Measurements from ENCODE around the gene CHRNA3. TPM values are rescaled to one million over a fixed set of nuclear protein-coding genes. Genes with fewer than 3 reads are reported as not detected.

The CHRNA3 gene
- total RNA-seq, 4 donors from 2014 or later: 1.00 to 6.0 (median 3.4) TPM

DNA sequence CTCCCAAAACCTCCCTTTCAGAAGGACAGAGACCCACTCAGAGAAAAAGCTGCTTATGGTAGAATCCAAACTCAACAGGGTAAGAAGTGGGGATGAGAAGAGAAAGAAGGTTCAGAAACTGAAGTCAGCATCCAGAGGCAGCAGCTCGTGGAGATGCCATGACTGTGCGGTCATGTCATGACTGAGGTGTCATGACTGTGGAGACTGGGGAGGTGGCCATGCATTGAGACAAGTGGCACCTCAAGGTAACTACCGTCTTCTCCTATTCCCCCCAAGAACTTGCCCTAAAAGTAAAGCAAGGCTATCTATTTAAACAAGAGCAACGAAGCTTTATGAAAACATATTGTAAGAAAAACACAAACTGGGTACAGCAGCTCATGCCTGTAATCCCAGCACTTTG, 15.1 kb downstream of the CHRNA3 start:
- WGBS, 2 donors (ENCODE audit: low coverage in 1 of 2): 76 to 100% methylated on average over 1 to 4 of the region's 4 CpGs
- Histone ChIP-seq H3K9me3 (no peaks in the 10 kb centered on the region), H3K27me3 (no peaks in the 10 kb centered on the region), H3K36me3 (no peaks in the 10 kb centered on the region), H3K4me1 (no peaks in the 10 kb centered on the region), H3K4me3 (no peak overlapping the region), H3K27ac (no peak overlapping the region)
- in situ Hi-C loops (cut with MboI; ENCODE audit: low pct_ligation_motif_present in 1 of 4, low pct_unique_long_range_greater_than_20kb in 1 of 4, low sequenced_read_pairs in 3 of 4): no loop called here
- TF ChIP-seq POLR2A (IDR thresholded peaks at IDR 0.05): no peak
- TF ChIP-seq EP300 (IDR thresholded peaks at IDR 0.05; ENCODE audit: low read depth): no peak
- TF ChIP-seq POLR2AphosphoS5 (IDR thresholded peaks at IDR 0.05): no peak
- TF ChIP-seq, protein P1, sequence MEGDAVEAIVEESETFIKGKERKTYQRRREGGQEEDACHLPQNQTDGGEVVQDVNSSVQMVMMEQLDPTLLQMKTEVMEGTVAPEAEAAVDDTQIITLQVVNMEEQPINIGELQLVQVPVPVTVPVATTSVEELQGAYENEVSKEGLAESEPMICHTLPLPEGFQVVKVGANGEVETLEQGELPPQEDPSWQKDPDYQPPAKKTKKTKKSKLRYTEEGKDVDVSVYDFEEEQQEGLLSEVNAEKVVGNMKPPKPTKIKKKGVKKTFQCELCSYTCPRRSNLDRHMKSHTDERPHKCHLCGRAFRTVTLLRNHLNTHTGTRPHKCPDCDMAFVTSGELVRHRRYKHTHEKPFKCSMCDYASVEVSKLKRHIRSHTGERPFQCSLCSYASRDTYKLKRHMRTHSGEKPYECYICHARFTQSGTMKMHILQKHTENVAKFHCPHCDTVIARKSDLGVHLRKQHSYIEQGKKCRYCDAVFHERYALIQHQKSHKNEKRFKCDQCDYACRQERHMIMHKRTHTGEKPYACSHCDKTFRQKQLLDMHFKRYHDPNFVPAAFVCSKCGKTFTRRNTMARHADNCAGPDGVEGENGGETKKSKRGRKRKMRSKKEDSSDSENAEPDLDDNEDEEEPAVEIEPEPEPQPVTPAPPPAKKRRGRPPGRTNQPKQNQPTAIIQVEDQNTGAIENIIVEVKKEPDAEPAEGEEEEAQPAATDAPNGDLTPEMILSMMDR (IDR thresholded peaks at IDR 0.05): no peak
- no peak for DNase-seq
- intact Hi-C loops (cut with DNase I; ENCODE audit: low total_unique reads): no loop called here

DNA sequence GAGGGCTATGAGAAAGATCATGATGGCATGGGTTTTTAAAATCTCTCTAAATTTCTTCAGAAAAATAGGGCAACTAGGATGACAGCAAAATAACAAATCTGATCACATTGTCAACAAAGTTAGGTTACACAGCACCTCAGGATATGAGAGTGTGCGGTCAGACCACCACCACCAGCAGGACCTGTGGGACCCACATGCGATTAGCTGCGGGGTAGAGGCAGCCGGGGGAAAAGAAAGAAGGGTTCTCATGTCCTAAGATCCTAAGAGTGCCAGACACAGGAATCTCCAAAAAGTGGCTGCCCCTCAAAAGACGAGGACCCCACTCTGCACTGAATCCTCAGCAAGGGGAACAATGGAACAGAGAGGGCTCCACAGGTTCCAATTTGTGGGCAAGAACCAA, 15.6 kb downstream of the CHRNA3 start:
- no peak overlapping the region for H3K4me3 ChIP-seq
- WGBS, 2 donors (ENCODE audit: low coverage in 1 of 2): 83 to 91% methylated on average over 4 to 5 of the region's 5 CpGs
- H3K4me1 ChIP-seq: no peaks in the 10 kb centered on the region
- no peak for DNase-seq
- no peak overlapping the region for H3K27ac ChIP-seq
- in situ Hi-C loops (cut with MboI; ENCODE audit: low pct_ligation_motif_present in 1 of 4, low pct_unique_long_range_greater_than_20kb in 1 of 4, low sequenced_read_pairs in 3 of 4) (no loop called here), intact Hi-C loops (cut with DNase I; ENCODE audit: low total_unique reads) (no loop called here)
- H3K9me3 ChIP-seq: no peaks in the 10 kb centered on the region
- TF ChIP-seq POLR2AphosphoS5 (IDR thresholded peaks at IDR 0.05) (no peak), POLR2A (IDR thresholded peaks at IDR 0.05) (no peak)
- TF ChIP-seq, protein P1 (IDR thresholded peaks at IDR 0.05): no peak
- H3K36me3 ChIP-seq: no peaks in the 10 kb centered on the region
- H3K27me3 ChIP-seq: no peaks in the 10 kb centered on the region

GRCh38 chr15:78604420-78604819, 16.4 kb downstream of the CHRNA3 start:
- no peaks in the 10 kb centered on the region for H3K27me3 ChIP-seq
- 41 to 60% methylated on average over 1 to 2 of the region's 2 CpGs for WGBS, 2 donors (ENCODE audit: low coverage in 1 of 2)
- TF ChIP-seq POLR2A (IDR thresholded peaks at IDR 0.05): no peak
- TF ChIP-seq POLR2AphosphoS5 (IDR thresholded peaks at IDR 0.05): no peak
- TF ChIP-seq, protein P1 (IDR thresholded peaks at IDR 0.05): no peak
- TF ChIP-seq EP300 (IDR thresholded peaks at IDR 0.05; ENCODE audit: low read depth): no peak
- H3K27ac ChIP-seq: no peak overlapping the region
- no peaks in the 10 kb centered on the region for H3K4me1 ChIP-seq
- no peaks in the 10 kb centered on the region for H3K9me3 ChIP-seq
- in situ Hi-C loops (cut with MboI; ENCODE audit: low pct_ligation_motif_present in 1 of 4, low pct_unique_long_range_greater_than_20kb in 1 of 4, low sequenced_read_pairs in 3 of 4): no loop called here
- intact Hi-C loops (cut with DNase I; ENCODE audit: low total_unique reads): no loop called here
- no peak overlapping the region for H3K4me3 ChIP-seq
- H3K36me3 ChIP-seq: no peaks in the 10 kb centered on the region
- peak; percentile 20 for DNase-seq

DNA sequence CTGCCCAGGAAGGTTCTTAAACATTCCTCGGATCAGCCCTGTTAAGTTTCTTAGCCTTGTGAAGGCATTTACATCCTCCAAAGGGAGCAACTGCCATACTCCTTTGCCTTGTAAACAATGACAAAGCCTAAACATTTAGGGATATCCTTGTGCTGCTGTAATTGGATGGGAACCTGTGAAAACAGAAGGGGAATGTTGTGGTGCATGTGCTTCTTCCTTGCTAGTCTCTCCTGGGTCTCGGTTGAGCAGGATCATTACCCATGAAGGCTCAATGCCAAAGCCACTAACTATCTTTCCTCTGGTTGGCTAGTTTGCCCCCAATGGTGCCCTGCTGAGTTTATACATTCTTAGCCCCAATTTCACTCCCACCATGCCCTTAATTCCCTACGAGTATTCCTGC, 17.3 kb downstream of the CHRNA3 start:
- Histone ChIP-seq H3K27me3 (no peaks in the 10 kb centered on the region), H3K36me3 (no peaks in the 10 kb centered on the region), H3K4me3 (no peak overlapping the region), H3K4me1 (no peaks in the 10 kb centered on the region), H3K9me3 (no peaks in the 10 kb centered on the region), H3K27ac (no peak overlapping the region)
- 68% methylated on average over 3 of the region's 3 CpGs; no CpG with 5 or more reads in 1 of the 2 donors for WGBS, 2 donors (ENCODE audit: low coverage in 1 of 2)
- TF ChIP-seq POLR2AphosphoS5 (IDR thresholded peaks at IDR 0.05): no peak
- no peak for TF ChIP-seq EP300 (IDR thresholded peaks at IDR 0.05; ENCODE audit: low read depth)
- TF ChIP-seq POLR2A (IDR thresholded peaks at IDR 0.05): no peak
- intact Hi-C loops (cut with DNase I; ENCODE audit: low total_unique reads) (no loop called here), in situ Hi-C loops (cut with MboI; ENCODE audit: low pct_ligation_motif_present in 1 of 4, low pct_unique_long_range_greater_than_20kb in 1 of 4, low sequenced_read_pairs in 3 of 4) (no loop called here)
- DNase-seq: no peak

DNA sequence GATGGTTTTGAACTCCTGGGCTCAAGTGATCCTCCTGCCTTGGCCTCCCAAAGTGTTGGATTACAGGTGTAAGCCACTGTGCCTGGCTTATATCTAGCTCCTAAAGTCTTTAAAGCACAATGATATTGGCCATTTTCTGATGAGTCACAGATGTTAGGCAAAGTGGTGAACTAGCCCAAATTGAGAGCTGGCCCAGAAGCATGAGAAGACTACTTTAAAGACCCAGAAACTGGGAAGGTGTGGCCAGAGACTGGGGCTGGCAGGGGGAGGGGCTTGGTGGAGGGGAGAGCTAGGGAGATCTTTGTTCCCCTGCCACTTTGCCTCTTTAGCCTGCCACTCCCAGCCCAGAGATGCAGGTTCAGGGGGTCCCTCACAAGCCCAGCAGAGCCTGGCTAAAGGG, 21.6 kb downstream of the CHRNA3 start:
- TF ChIP-seq EP300 (IDR thresholded peaks at IDR 0.05; ENCODE audit: low read depth) (no peak), POLR2A (IDR thresholded peaks at IDR 0.05) (no peak), POLR2AphosphoS5 (IDR thresholded peaks at IDR 0.05) (no peak)
- TF ChIP-seq, protein P1 (IDR thresholded peaks at IDR 0.05): no peak
- intact Hi-C loops (cut with DNase I; ENCODE audit: low total_unique reads): no loop called here
- H3K4me3 ChIP-seq: no peak overlapping the region

More for the DNA sequence above, 21.6 kb downstream of the CHRNA3 start:
- Histone ChIP-seq H3K9me3 (no peaks in the 10 kb centered on the region), H3K27ac (no peak overlapping the region), H3K27me3 (no peaks in the 10 kb centered on the region), H3K36me3 (no peaks in the 10 kb centered on the region), H3K4me1 (no peaks in the 10 kb centered on the region)
- no peak for DNase-seq
- in situ Hi-C loops (cut with MboI; ENCODE audit: low pct_ligation_motif_present in 1 of 4, low pct_unique_long_range_greater_than_20kb in 1 of 4, low sequenced_read_pairs in 3 of 4): no loop called here

Measured in transverse colon (tissue), 4 donors.